Measurements from ENCODE around the gene NDUFAF5. TPM values are rescaled to one million over a fixed set of nuclear protein-coding genes. Genes with fewer than 3 reads are reported as not detected.

NDUFAF5 gene
- total and polyA plus RNA-seq, 11 donors = 34.7 to 72.3 (median 55.5) TPM

GRCh38 chr20:13870170-13870748 is 85.4 kb downstream of the NDUFAF5 start:
- ATAC-seq = no peak

More at GRCh38 chr20:13870170-13870748, 85.4 kb downstream of the NDUFAF5 start:
- WGBS, 4 donors = 71 to 82% (median 78%) methylated on average over 4 of the region's 4 CpGs
- no peak overlapping the region for H3K4me3 ChIP-seq
- intact Hi-C loops (cut with DNase I) = no loop called here
- DNase-seq = no peak
- H3K9me3 ChIP-seq = no peaks in the 10 kb centered on the region
- H3K36me3 ChIP-seq = no peaks in the 10 kb centered on the region
- no peak overlapping the region for H3K27ac ChIP-seq
- TF ChIP-seq POLR2A (IDR thresholded peaks at IDR 0.05) (no peak), CTCF (IDR thresholded peaks at IDR 0.05) (no peak)
- H3K27me3 ChIP-seq = no peaks in the 10 kb centered on the region
- peaks cover 0 to 24% (median 4%) of the 10 kb centered on the region in 12 donors for H3K4me1 ChIP-seq

Other genes with a start within 250 kb of the NDUFAF5 start
- gene TASP1, start 146.1 kb upstream of the NDUFAF5 start, total RNA-seq = 1 to 10 TPM; 3.5 to 8.6 (median 5.3) TPM
- gene TASP1, start 146.1 kb upstream of the NDUFAF5 start, polyA plus RNA-seq = 1 to 10 TPM; 1.6 to 5.8 TPM
- gene ESF1, start 109 bp upstream of the NDUFAF5 start, total RNA-seq = 10 to 100 TPM in 7 of 9 donors, 1 to 10 TPM in 2; 8.9 to 17.8 (median 14.0) TPM
- gene ESF1, start 109 bp upstream of the NDUFAF5 start, polyA plus RNA-seq = 10 to 100 TPM; 12.1 to 19.0 TPM
- 1 to 10 TPM in 4 of 9 donors, under 1 TPM in 4, not detected in 1; 0.59 to 5.8 (median 1.6) TPM for gene SEL1L2, start 205.6 kb downstream of the NDUFAF5 start, total RNA-seq
- 10 to 100 TPM in 1 of 2 donors, 1 to 10 TPM in 1; 3.1 to 10.5 TPM for gene SEL1L2, start 205.6 kb downstream of the NDUFAF5 start, polyA plus RNA-seq
- gene MACROD2, start 210.5 kb downstream of the NDUFAF5 start, total RNA-seq = 1 to 10 TPM; 1.2 to 5.4 (median 2.6) TPM
- gene MACROD2, start 210.5 kb downstream of the NDUFAF5 start, polyA plus RNA-seq = 1 to 10 TPM in 1 of 2 donors, under 1 TPM in 1; 0.54 to 1.0 TPM

All from heart left ventricle (tissue), 16 donors.